Measurements from ENCODE around the gene KIF3A.

GRCh38 chr5:132681476-132681831 is 55.9 kb downstream of the KIF3A start:
- TF ChIP-seq EZH2 (IDR thresholded peaks at IDR 0.05; ENCODE audit: borderline replicate concordance, insufficient read depth, low read length, poor library complexity, severe bottlenecking), result no peak
- TF ChIP-seq CTCF (IDR thresholded peaks at IDR 0.05; ENCODE audit: poor library complexity, severe bottlenecking), result no peak
- no peak for TF ChIP-seq TAF1 (IDR thresholded peaks at IDR 0.05; ENCODE audit: low read depth)
- no peak for TF ChIP-seq REST (IDR thresholded peaks at IDR 0.05; ENCODE audit: borderline replicate concordance)
- no peak for TF ChIP-seq RAD21 (conservative IDR thresholded peaks at IDR 0.05)
- TF ChIP-seq SMC3 (conservative IDR thresholded peaks at IDR 0.05; ENCODE audit: poor library complexity), result no peak
- TF ChIP-seq MXI1 (conservative IDR thresholded peaks at IDR 0.05; ENCODE audit: poor library complexity, severe bottlenecking), result no peak

All from neural cell (in vitro differentiated cells).